H1 (cell line): ENCODE results near the gene CDHR5. TPM values are rescaled to one million over a fixed set of nuclear protein-coding genes. Genes with fewer than 3 reads are reported as not detected.

Experiments
- CTCF ChIA-PET: fragments of 300-600 bp; sonication (Branson Sonifier 250); formaldehyde crosslinking; loops from one replicate; lab custom pipeline; 2021; ENCODE audit not compliant: partially characterized antibody; lab: Charles Lee
- POLR2A ChIA-PET: fragments of 300-600 bp; sonication (Branson Sonifier 250); formaldehyde crosslinking; loops from one replicate; lab custom pipeline; 2021; ENCODE audit warnings: inconsistent platforms; ENCODE audit not compliant: partially characterized antibody; lab: Charles Lee
- DNase-seq, 2 experiments: peaks; one replicate each; pipeline versions ENCODE4 v3.0.0 to v3.0.0-alpha.2; 2010 to 2022; ENCODE audit warnings: low spot score in 2 of 2, low read depth in 1 of 2, mixed read lengths in 1 of 2
- FAIRE-seq: peaks from 2 replicates; lab custom pipeline; 2011; peaks lifted over from hg19 to GRCh38; lab: Jason Lieb, UNC
- H2AFZ ChIP-seq: 2 replicates; pipeline ENCODE4 v1.8.1; 2012; ENCODE audit warnings: low read length, inconsistent platforms
- H2AK5ac ChIP-seq: 2 replicates; pipeline ENCODE4 v1.6.1; 2013; ENCODE audit warnings: low read depth, low read length
- H2BK120ac ChIP-seq: replicated peaks from 2 replicates; pipeline ENCODE3; 2013; ENCODE audit warnings: low read depth, low read length, inconsistent platforms
- H2BK12ac ChIP-seq: 2 replicates; pipeline ENCODE4 v1.6.1; 2013; ENCODE audit warnings: low read depth, low read length
- H2BK15ac ChIP-seq: 2 replicates; pipeline ENCODE4 v1.6.1; 2013; ENCODE audit warnings: low read length
- H2BK20ac ChIP-seq: 2 replicates; pipeline ENCODE4 v1.6.1; 2013; ENCODE audit warnings: low read length
- H2BK5ac ChIP-seq: 2 replicates; pipeline ENCODE4 v1.6.1; 2013; ENCODE audit warnings: low read depth, low read length
- H3K14ac ChIP-seq: 2 replicates; pipeline ENCODE4 v1.6.1; 2013; ENCODE audit warnings: inconsistent platforms; ENCODE audit not compliant: insufficient read length
- H3K18ac ChIP-seq: 2 replicates; pipeline ENCODE4 v1.6.1; 2013; ENCODE audit warnings: low read length; ENCODE audit errors: extremely low read depth
- H3K23ac ChIP-seq: 2 replicates; pipeline ENCODE4 v1.6.1; 2013; ENCODE audit warnings: inconsistent platforms; ENCODE audit not compliant: insufficient read length
- H3K23me2 ChIP-seq: 2 replicates; pipeline ENCODE4 v1.6.1; 2013; ENCODE audit warnings: low read depth, low read length
- H3K27ac ChIP-seq: 2 replicates; pipeline ENCODE4 v1.6.1; 2011; ENCODE audit warnings: low read depth, low read length, inconsistent platforms
- H3K27me3 ChIP-seq, 4 experiments: replicated peaks in 1 of 4; 1 replicate in 1 of 4; 2 replicates in 3 of 4; pipeline versions ENCODE4 v1.6.1 to v1.8.1; 2011 to 2013; ENCODE audit warnings: low read length in 3 of 4, mild to moderate bottlenecking in 3 of 4, inconsistent platforms in 2 of 4, mixed read lengths in 2 of 4, moderate library complexity in 1 of 4; ENCODE audit not compliant: control insufficient read depth in 3 of 4, insufficient read depth in 3 of 4; ENCODE audit errors: extremely low read depth in 1 of 4
- H3K36me3 ChIP-seq, 4 experiments: 2 replicates each; pipeline versions ENCODE4 v1.6.1 to v1.8.1; 2011 to 2013; ENCODE audit warnings: mild to moderate bottlenecking in 4 of 4, low read length in 3 of 4, moderate library complexity in 2 of 4, control low read depth in 1 of 4, inconsistent platforms in 1 of 4; ENCODE audit not compliant: insufficient read depth in 4 of 4, control insufficient read depth in 2 of 4
- H3K4ac ChIP-seq: replicated peaks from 2 replicates; pipeline ENCODE3; 2013; ENCODE audit warnings: low read length, low read depth, mixed read lengths, inconsistent platforms; ENCODE audit not compliant: insufficient read length
- H3K4me1 ChIP-seq, 4 experiments: replicated peaks in 1 of 4; 1 replicate in 1 of 4; 2 replicates in 3 of 4; pipeline versions ENCODE4 v1.6.1 to v1.8.1; 2011 to 2013; ENCODE audit warnings: low read length in 3 of 4, inconsistent platforms in 2 of 4, mixed read lengths in 1 of 4; ENCODE audit not compliant: insufficient read depth in 4 of 4, control insufficient read depth in 3 of 4
- H3K4me2 ChIP-seq, 2 experiments: 2 replicates each; pipeline versions ENCODE4 v1.6.1 to v1.8.1; 2011 to 2013; ENCODE audit warnings: low read depth in 2 of 2, low read length in 2 of 2, control low read depth in 1 of 2, inconsistent platforms in 1 of 2, mild to moderate bottlenecking in 1 of 2; ENCODE audit not compliant: insufficient read depth in 1 of 2
- H3K4me3 ChIP-seq, 4 experiments: fragments of 200-600, 300-600 bp in 1 of 4; sonication (generic), shearing (Covaris generic), sonication (Bioruptor Twin) in 1 of 4; 2 replicates each; pipeline versions ENCODE4 v1.5.1 to v1.8.1; 2011 to 2016; ENCODE audit warnings: low read length in 4 of 4, low read depth in 3 of 4, control low read depth in 2 of 4, inconsistent platforms in 2 of 4, mild to moderate bottlenecking in 2 of 4, mixed read lengths in 1 of 4, moderate library complexity in 1 of 4; ENCODE audit not compliant: insufficient read depth in 2 of 4; ENCODE audit errors: extremely low read depth in 1 of 4
- H3K56ac ChIP-seq: replicated peaks from 2 replicates; pipeline ENCODE3; 2013; ENCODE audit warnings: low read depth, mild to moderate bottlenecking, mixed read lengths, low read length, inconsistent platforms; ENCODE audit not compliant: insufficient read length
- H3K79me1 ChIP-seq: 2 replicates; pipeline ENCODE4 v1.6.1; 2013; ENCODE audit warnings: low read depth, low read length, control low read depth
- H3K79me2 ChIP-seq, 2 experiments: 2 replicates each; pipeline versions ENCODE4 v1.6.1 to v1.8.1; 2012 to 2013; ENCODE audit warnings: low read length in 2 of 2, mild to moderate bottlenecking in 2 of 2, inconsistent platforms in 1 of 2; ENCODE audit not compliant: insufficient read depth in 2 of 2, control insufficient read depth in 1 of 2
- H3K9ac ChIP-seq, 4 experiments: replicated peaks in 1 of 4; 1 replicate in 1 of 4; 2 replicates in 3 of 4; pipeline versions ENCODE4 v1.6.1 to v1.8.1; 2011 to 2013; ENCODE audit warnings: low read depth in 3 of 4, low read length in 3 of 4, control low read depth in 2 of 4, mild to moderate bottlenecking in 2 of 4, moderate library complexity in 2 of 4, inconsistent platforms in 1 of 4; ENCODE audit errors: extremely low read depth in 1 of 4
- H3K9me3 ChIP-seq, 2 experiments: 2 replicates each; pipeline versions ENCODE4 v1.6.1 to v1.8.1; 2012 to 2013; ENCODE audit warnings: mild to moderate bottlenecking in 2 of 2, moderate library complexity in 2 of 2, control low read depth in 1 of 2, inconsistent platforms in 1 of 2, low read depth in 1 of 2, low read length in 1 of 2, mixed read lengths in 1 of 2; ENCODE audit not compliant: insufficient read depth in 2 of 2
- H4K20me1 ChIP-seq, 2 experiments: replicated peaks in 1 of 2; 2 replicates each; pipeline versions ENCODE3 to v1.8.1; 2011 to 2013; ENCODE audit warnings: inconsistent platforms in 2 of 2, low read length in 2 of 2, mild to moderate bottlenecking in 1 of 2; ENCODE audit not compliant: insufficient read depth in 2 of 2, control insufficient read depth in 1 of 2
- H4K5ac ChIP-seq: 2 replicates; pipeline ENCODE4 v1.6.1; 2013; ENCODE audit warnings: low read length, low read depth, mixed read lengths, inconsistent platforms; ENCODE audit not compliant: insufficient read length
- H4K8ac ChIP-seq: 2 replicates; pipeline ENCODE4 v1.8.0; 2013; ENCODE audit warnings: mild to moderate bottlenecking, moderate library complexity, low read length, inconsistent platforms; ENCODE audit not compliant: insufficient read depth; ENCODE audit errors: extremely low read depth
- H4K91ac ChIP-seq: replicated peaks from 2 replicates; pipeline ENCODE3; 2013; ENCODE audit warnings: low read length, mixed read lengths, inconsistent platforms; ENCODE audit not compliant: insufficient read length
- CBX8 ChIP-seq: fragments of 300-800, 300-1000 bp; sonication (generic); IDR thresholded peaks from 2 replicates; pipeline ENCODE4 v1.7.1; 2016; ENCODE audit warnings: low read depth, low read length, borderline replicate concordance
- CREB1 ChIP-seq: IDR thresholded peaks from 2 replicates; pipeline ENCODE4 v1.6.1; 2012; ENCODE audit warnings: inconsistent platforms
- FOSL1 ChIP-seq: IDR thresholded peaks from 2 replicates; pipeline ENCODE4 v1.6.1; 2011; ENCODE audit warnings: mild to moderate bottlenecking, low read depth, low read length, moderate library complexity; ENCODE audit not compliant: insufficient read depth
- GABPA ChIP-seq: IDR thresholded peaks from 2 replicates; pipeline ENCODE4 v1.6.1; 2011; ENCODE audit warnings: mild to moderate bottlenecking, low read length, moderate library complexity, borderline replicate concordance; ENCODE audit not compliant: insufficient read depth
- HDAC2 ChIP-seq, 2 experiments: fragments of 300-600 bp in 1 of 2; sonication (generic) in 1 of 2; IDR thresholded peaks; 2 replicates each; pipeline ENCODE4 v1.6.1; 2011 to 2012; ENCODE audit warnings: low read depth in 2 of 2, low read length in 2 of 2, mild to moderate bottlenecking in 2 of 2, moderate library complexity in 2 of 2, borderline replicate concordance in 1 of 2, inconsistent platforms in 1 of 2
- HDAC6 ChIP-seq: IDR thresholded peaks from one replicate; pipeline ENCODE4 v1.7.1; 2012; ENCODE audit warnings: low read depth, mild to moderate bottlenecking, inconsistent platforms, low read length, moderate library complexity
- KDM5A ChIP-seq: fragments of 200-600 bp; IDR thresholded peaks from 2 replicates; pipeline ENCODE4 v1.7.1; 2012; ENCODE audit warnings: mild to moderate bottlenecking, low read length, inconsistent platforms, mixed read lengths
- SRF ChIP-seq: IDR thresholded peaks from 2 replicates; pipeline ENCODE4 v1.6.1; 2011; ENCODE audit warnings: mild to moderate bottlenecking, low read depth, low read length, moderate library complexity
- TCF12 ChIP-seq: IDR thresholded peaks from 2 replicates; pipeline ENCODE4 v1.6.1; 2011; ENCODE audit warnings: low read depth, mild to moderate bottlenecking, low read length
- USF2 ChIP-seq: IDR thresholded peaks from 2 replicates; pipeline ENCODE4 v1.6.1; 2011; ENCODE audit warnings: low read length, improper control_type of control experiment
- WGBS, 2 experiments: shearing (Covaris generic) in 1 of 2; methylation state at CpG; one replicate each; pipeline versions ENCODE4 v1.1.6 to v1.1.7; 2013 to 2015; ENCODE audit warnings: low lambda C conversion rate in 2 of 2, mixed read lengths in 2 of 2, inconsistent platforms in 1 of 2, low coverage in 1 of 2, missing lambda C conversion rate in 1 of 2; ENCODE audit not compliant: insufficient replicate concordance in 2 of 2, insufficient coverage in 1 of 2, insufficient read length in 1 of 2; ENCODE audit errors: extremely low coverage in 1 of 2, missing lambda C conversion rate in 1 of 2; 5-methylcytosine and 5-hydroxymethylcytosine counted together
- polyA plus RNA-seq, 7 experiments: library from polyadenylated mRNA; depleted of rRNA in 3 of 7; stranded (reverse) in 5 of 7; unstranded in 2 of 7; fragments of >200 nt in 5 of 7; fragments of 200-250 nt in 2 of 7; gene quantifications; 1 replicate in 5 of 7; 2 replicates in 1 of 7; 4 replicates in 1 of 7; pipeline versions ENCODE4 v1.2.1 to v1.2.3, GENCODE V29; 2011 to 2013; ENCODE audit warnings: missing spikeins in 2 of 7, mixed read lengths in 2 of 7
- total RNA-seq: library from RNA; stranded (reverse); fragmentation: NEBNext Ultra II Directional; extraction: Animal tissue kit (Norgen Biotek cat#: 25700); gene quantifications from 2 replicates; pipeline ENCODE4 v1.2.1, GENCODE V29; 2021
- TF ChIP-seq, protein P1 (sequence below): IDR thresholded peaks from 2 replicates; pipeline ENCODE4 v1.6.1; 2012; ENCODE audit warnings: inconsistent platforms

Gene CDHR5
- total and polyA plus RNA-seq, 2 of the 8 experiments (the other 6 are each of a cell fraction or from before 2014, with no cell fraction given) = not detected

- Histone ChIP-seq H3K18ac (no peak overlapping the region), H2BK5ac (no peak overlapping the region), H2BK15ac (no peak overlapping the region), H3K9me3 (no peaks in the 10 kb centered on the region), H3K4me3 (no peak overlapping the region), H3K79me1 (peaks cover 6% of the 10 kb centered on the region; the same call in 1 of the 2 replicates), H3K36me3 (peaks cover 20 to 65% (median 48%) of the 10 kb centered on the region in 4 experiments), H2BK12ac (no peak overlapping the region), H3K27ac (no peak overlapping the region), H3K14ac (no peak overlapping the region), H4K20me1 (peaks cover 11 to 12% of the 10 kb centered on the region in 2 experiments), H4K91ac (no peak overlapping the region), H3K56ac (no peak overlapping the region), H2AFZ (no peak overlapping the region), H3K23me2 (no peaks in the 10 kb centered on the region), H4K8ac (no peak overlapping the region; the same call in 1 of the 2 replicates), H3K4ac (no peak overlapping the region), H2AK5ac (no peak overlapping the region), H2BK20ac (no peak overlapping the region), H3K23ac (no peak overlapping the region), H3K27me3 (no peaks in the 10 kb centered on the region), H3K4me2 (no peak overlapping the region), H2BK120ac (no peak overlapping the region), H3K4me1 (no peaks in the 10 kb centered on the region), H3K79me2 (no peaks in the 10 kb centered on the region; a peak in 1 of 4 replicates), H4K5ac (no peak overlapping the region), H3K9ac (no peak overlapping the region)
- FAIRE-seq (no peak), DNase-seq (no peak)
- WGBS, 2 experiments = 95% methylated on average over 21 of the region's 21 CpGs; no CpG with 5 or more reads in 1 of the 2 experiments
- ChIA-PET POLR2A (no interaction called here), CTCF (no interaction called here)
- TF ChIP-seq HDAC6 = no peak
- no peak for TF ChIP-seq CBX8
- no peak for TF ChIP-seq KDM5A
- TF ChIP-seq SRF = no peak
- TF ChIP-seq USF2 = no peak
- no peak for TF ChIP-seq GABPA
- TF ChIP-seq TCF12 = no peak
- no peak for TF ChIP-seq CREB1
- no peak for TF ChIP-seq FOSL1
- TF ChIP-seq, protein P1, sequence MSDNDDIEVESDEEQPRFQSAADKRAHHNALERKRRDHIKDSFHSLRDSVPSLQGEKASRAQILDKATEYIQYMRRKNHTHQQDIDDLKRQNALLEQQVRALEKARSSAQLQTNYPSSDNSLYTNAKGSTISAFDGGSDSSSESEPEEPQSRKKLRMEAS = no peak
- no peak for TF ChIP-seq HDAC2 (IDR thresholded peaks at IDR 0.05; ENCODE audit: borderline replicate concordance in 1 of 2, low read depth in 2 of 2, low read length in 2 of 2)
These were observed 31.4 kb downstream of the CDHR5 start for GRCh38 chr11:593347-593746.
